Right lobe of liver (tissue), 6 donors: ENCODE data around the gene KBTBD12. TPM values are rescaled to one million over a fixed set of nuclear protein-coding genes. Genes with fewer than 3 reads are reported as not detected.
A peak's percentile ranks its signal among the peaks of the same experiment; 100 is the strongest.

Source experiments
- ATAC-seq, 4 donors: fragments of 200-7000 bp; cut with Tn5 transposase; one replicate each; pipeline ENCODE4 v1.9.1; 2020; ENCODE audit warnings: mild to moderate bottlenecking in 4 of 4, moderate library complexity in 4 of 4
- DNase-seq, 3 donors: peaks; one replicate each; pipeline ENCODE4 v3.0.0-alpha.2; 2020
- H3K27ac ChIP-seq, 3 donors: fragments of 200-600 bp; one replicate each; pipeline ENCODE4 v1.8.0; 2022
- H3K27me3 ChIP-seq, 2 donors: fragments of 200-600 bp; one replicate each; pipeline ENCODE4 v1.8.0; 2022
- H3K36me3 ChIP-seq, 4 donors: fragments of 200-600 bp; sonication (generic) in 1 of 4; one replicate each; pipeline versions ENCODE4 v1.5.1 to v1.8.0; 2017 to 2022; ENCODE audit warnings: control low read depth in 1 of 4
- H3K4me1 ChIP-seq, 4 donors: fragments of 200-600 bp; sonication (generic) in 1 of 4; one replicate each; pipeline versions ENCODE4 v1.5.1 to v1.8.0; 2017 to 2022; ENCODE audit warnings: control low read depth in 1 of 4
- H3K4me3 ChIP-seq, 3 donors: fragments of 200-600 bp; one replicate each; pipeline ENCODE4 v1.8.0; 2022
- H3K9me3 ChIP-seq, 4 donors: fragments of 200-600 bp; sonication (generic) in 1 of 4; one replicate each; pipeline versions ENCODE4 v1.5.1 to v1.8.0; 2017 to 2022; ENCODE audit warnings: control low read depth in 1 of 4
- CTCF ChIP-seq, 4 donors: fragments of 200-600 bp in 3 of 4; fragments of 450-650 bp in 1 of 4; IDR thresholded peaks; one replicate each; pipeline versions ENCODE4 v1.5.1 to v1.8.0; 2016 to 2022; ENCODE audit warnings: antibody characterized with exemption in 4 of 4, mild to moderate bottlenecking in 2 of 4
- POLR2A ChIP-seq: fragments of 450-650 bp; IDR thresholded peaks from one replicate; pipeline ENCODE4 v1.6.1; 2017; ENCODE audit warnings: antibody characterized with exemption, mild to moderate bottlenecking
- WGBS: methylation state at CpG from one replicate; pipeline ENCODE4 v1.1.6; 2018; ENCODE audit warnings: low coverage, low lambda C conversion rate; ENCODE audit not compliant: insufficient coverage; ENCODE audit errors: missing lambda C conversion rate; 5-methylcytosine and 5-hydroxymethylcytosine counted together
- intact Hi-C, 2 donors: fragments of 100-400 bp; cut with DNase I; formaldehyde crosslinking; loops; one replicate each; pipeline versions ENCODE4 v1.11.2 to v1.14.1; 2022
- total RNA-seq, 6 experiments: library from RNA; depleted of rRNA in 2 of 6; stranded (reverse); fragments of >200 nt in 2 of 6; fragmentation: NEBNext Ultra II Directional in 3 of 6; extraction: Animal tissue kit (Norgen Biotek cat#: 25700) in 3 of 6; gene quantifications; one replicate each; pipeline versions ENCODE4 v1.1.0 to v1.2.4, GENCODE V29; 2016 to 2023
- donor health status: DM: no; HTN: yes; CAD: no.
- donor health status: DM: no; HTN: no; CAD: no.
- donor health status: DM: no; HTN: no; CAD: no.
- donor health status: DM: no; HTN: yes; CAD: no.
- donor health status: DM: no; HTN: yes; CAD: no.

Gene KBTBD12
- total RNA-seq, 6 experiments from 2014 or later = 0.22 TPM; not detected in 5

- intact Hi-C loops = no loop called here
- Histone ChIP-seq H3K27ac (no peak overlapping the region), H3K36me3 (no peaks in the 10 kb centered on the region), H3K27me3 (no peaks in the 10 kb centered on the region), H3K9me3 (no peaks in the 10 kb centered on the region), H3K4me3 (no peak overlapping the region), H3K4me1 (no peaks in the 10 kb centered on the region)
- DNase-seq (no peak), ATAC-seq (no peak)
- WGBS = 79% methylated on average over 2 of the region's 3 CpGs
- TF ChIP-seq POLR2A (no peak), CTCF (IDR thresholded peaks at IDR 0.05) (no peak)
Observed at GRCh38 chr3:127927829-127928604, 13.0 kb downstream of the KBTBD12 start.

- no peak overlapping the region for H3K4me3 ChIP-seq
- WGBS = 68% methylated on average over 5 of the region's 5 CpGs
- no peaks in the 10 kb centered on the region for H3K27me3 ChIP-seq
- no peaks in the 10 kb centered on the region for H3K9me3 ChIP-seq
- intact Hi-C loops = no loop called here
- H3K4me1 ChIP-seq = no peaks in the 10 kb centered on the region
- no peak for TF ChIP-seq POLR2A
- no peak for TF ChIP-seq CTCF (IDR thresholded peaks at IDR 0.05)
- H3K27ac ChIP-seq = no peak overlapping the region
- H3K36me3 ChIP-seq = no peaks in the 10 kb centered on the region
- ATAC-seq = peak in 1 of 4 donors; percentile 62
- DNase-seq = no peak
Observed at GRCh38 chr3:127929818-127930413, 14.9 kb downstream of the KBTBD12 start.

- Histone ChIP-seq H3K9me3 (no peaks in the 10 kb centered on the region), H3K27me3 (no peaks in the 10 kb centered on the region), H3K4me1 (no peaks in the 10 kb centered on the region), H3K36me3 (no peaks in the 10 kb centered on the region), H3K4me3 (no peak overlapping the region), H3K27ac (no peak overlapping the region)
- no peak for ATAC-seq
- intact Hi-C loops = no loop called here
- 86% methylated on average over 1 of the region's 1 CpG for WGBS
- no peak for DNase-seq
- no peak for TF ChIP-seq CTCF (IDR thresholded peaks at IDR 0.05)
Observed at GRCh38 chr3:127933396-127933795, 18.4 kb downstream of the KBTBD12 start.

- Histone ChIP-seq H3K4me3 (no peak overlapping the region), H3K27ac (no peak overlapping the region), H3K9me3 (no peaks in the 10 kb centered on the region), H3K4me1 (no peaks in the 10 kb centered on the region), H3K27me3 (no peaks in the 10 kb centered on the region), H3K36me3 (no peaks in the 10 kb centered on the region)
- no peak for ATAC-seq
- TF ChIP-seq POLR2A (no peak), CTCF (IDR thresholded peaks at IDR 0.05) (no peak)
- DNase-seq = no peak
- 92% methylated on average over 4 of the region's 4 CpGs for WGBS
- intact Hi-C loops = no loop called here
Observed at GRCh38 chr3:127938800-127939199, 23.8 kb downstream of the KBTBD12 start.
